IgD-negative memory B cell (primary cell): ENCODE results near the gene DPP7. TPM values are rescaled to one million over a fixed set of nuclear protein-coding genes. Genes with fewer than 3 reads are reported as not detected.

Experiments
- H3K27ac Mint-ChIP-seq, 3 donors: one replicate each; pipeline ENCODE4 v1.8.0; 2020 to 2022; ENCODE audit warnings: mild to moderate bottlenecking in 3 of 3, mixed read lengths in 3 of 3, moderate library complexity in 1 of 3
- H3K27me3 Mint-ChIP-seq: one replicate; pipeline ENCODE4 v1.8.0; 2021; ENCODE audit warnings: mixed read lengths
- H3K36me3 Mint-ChIP-seq: one replicate; pipeline ENCODE4 v1.8.0; 2020; ENCODE audit warnings: mild to moderate bottlenecking, mixed read lengths
- H3K4me1 Mint-ChIP-seq, 3 donors: one replicate each; pipeline ENCODE4 v1.8.0; 2020 to 2022; ENCODE audit warnings: mixed read lengths in 3 of 3, mild to moderate bottlenecking in 1 of 3
- H3K4me3 Mint-ChIP-seq, 4 donors: one replicate each; pipeline ENCODE4 v1.8.0; 2020 to 2022; ENCODE audit warnings: mild to moderate bottlenecking in 4 of 4, mixed read lengths in 4 of 4, moderate library complexity in 3 of 4
- H3K9me3 Mint-ChIP-seq, 3 donors: one replicate each; pipeline ENCODE4 v1.8.0; 2020 to 2021; ENCODE audit warnings: mixed read lengths in 3 of 3, mild to moderate bottlenecking in 1 of 3
- polyA plus RNA-seq: library from polyadenylated mRNA; unstranded; fragments of 300-500 nt; fragmentation: Illumina TruSeq; gene quantifications from one replicate; pipeline ENCODE4 v1.2.3, GENCODE V29; 2021

The DPP7 gene
- polyA plus RNA-seq, 1 donor from 2014 or later, result 110 TPM

DNA sequence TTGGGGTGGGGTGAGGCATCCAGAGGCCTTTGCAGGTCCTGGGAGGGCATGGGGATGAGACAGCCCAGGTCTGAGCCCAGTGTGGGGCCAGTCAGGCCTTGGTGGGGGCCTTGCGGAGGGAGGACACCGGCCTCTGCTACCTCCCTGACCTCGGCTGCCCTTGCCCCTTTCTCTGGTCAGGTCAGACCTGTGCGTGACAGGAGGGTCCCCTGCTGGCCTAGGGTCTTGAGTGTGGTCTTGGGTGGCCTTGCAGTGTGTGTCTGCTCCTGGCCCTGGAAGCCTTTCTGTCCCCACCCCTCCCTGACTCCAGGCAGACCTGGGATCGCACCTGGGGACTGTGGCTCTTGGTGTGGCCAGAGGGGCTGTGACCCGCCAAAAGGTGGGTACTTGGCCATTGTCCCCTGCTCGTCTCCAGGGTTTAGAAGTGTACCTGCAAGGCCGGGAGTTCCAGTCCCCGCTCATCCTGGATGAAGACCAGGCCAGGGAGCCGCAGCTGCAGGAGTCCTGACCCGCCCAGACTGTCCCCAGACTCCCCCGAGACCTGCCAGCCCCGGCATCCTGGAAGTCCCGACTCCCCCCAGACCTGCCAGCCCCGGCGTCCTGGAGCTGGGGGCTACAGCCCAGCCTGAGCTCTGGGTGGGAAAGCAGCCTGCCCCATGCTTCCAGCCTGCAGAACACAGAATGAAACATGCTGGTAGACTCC lies 32.2 kb downstream of the DPP7 start:
- H3K4me1 Mint-ChIP-seq, result peaks cover 11 to 24% (median 15%) of the 10 kb centered on the region in 3 donors
- peak overlapping the region in 1 of 4 donors; percentile 38 for H3K4me3 Mint-ChIP-seq
- H3K27me3 Mint-ChIP-seq, result no peaks in the 10 kb centered on the region
- H3K36me3 Mint-ChIP-seq, result no peaks in the 10 kb centered on the region
- no peaks in the 10 kb centered on the region for H3K9me3 Mint-ChIP-seq
- H3K27ac Mint-ChIP-seq, result peak overlapping the region in 1 of 3 donors; percentile 91

DNA sequence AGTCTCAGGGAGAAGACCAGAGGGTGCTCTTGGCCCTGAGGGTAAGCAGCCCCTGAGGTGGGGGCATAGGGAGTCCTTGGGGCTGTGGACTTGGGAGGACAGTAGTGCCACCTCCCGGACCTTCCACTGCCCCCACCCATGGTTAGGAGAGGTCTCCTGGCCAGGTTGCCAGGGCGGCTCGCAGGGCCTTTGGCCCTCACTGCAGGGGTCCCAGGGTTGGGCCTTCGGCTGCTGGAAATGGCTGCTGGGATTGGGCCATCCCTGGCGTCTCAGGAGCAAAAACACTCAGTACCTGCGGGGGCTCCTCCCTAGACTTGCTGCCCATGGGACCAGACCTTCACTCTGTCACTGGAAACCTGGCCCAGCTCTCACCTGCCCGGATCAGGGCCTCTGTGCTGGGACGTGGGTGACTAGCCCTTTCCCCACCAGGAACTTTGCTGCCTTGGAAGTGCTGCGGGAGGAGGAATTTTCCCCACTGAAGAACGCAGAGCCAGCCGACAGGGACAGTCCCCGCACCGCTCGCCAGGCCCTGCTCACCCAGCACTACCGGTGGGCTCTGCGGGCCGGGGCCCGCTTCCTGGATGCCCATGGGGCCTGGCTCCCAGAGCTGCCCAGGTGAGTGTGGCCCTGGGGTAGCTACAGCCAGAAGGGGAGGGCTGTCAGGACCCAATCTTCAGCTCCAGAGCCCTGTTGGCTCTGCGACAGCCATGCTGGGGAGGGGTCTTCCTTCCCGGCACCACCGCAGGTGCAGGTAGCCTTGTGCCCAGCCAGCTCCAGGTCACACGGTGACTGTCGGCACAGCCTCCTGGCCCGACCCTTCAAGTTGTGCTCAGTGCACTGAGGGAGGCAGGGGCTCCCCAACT lies 34.0 kb downstream of the DPP7 start:
- H3K36me3 Mint-ChIP-seq, result no peaks in the 10 kb centered on the region

DNA sequence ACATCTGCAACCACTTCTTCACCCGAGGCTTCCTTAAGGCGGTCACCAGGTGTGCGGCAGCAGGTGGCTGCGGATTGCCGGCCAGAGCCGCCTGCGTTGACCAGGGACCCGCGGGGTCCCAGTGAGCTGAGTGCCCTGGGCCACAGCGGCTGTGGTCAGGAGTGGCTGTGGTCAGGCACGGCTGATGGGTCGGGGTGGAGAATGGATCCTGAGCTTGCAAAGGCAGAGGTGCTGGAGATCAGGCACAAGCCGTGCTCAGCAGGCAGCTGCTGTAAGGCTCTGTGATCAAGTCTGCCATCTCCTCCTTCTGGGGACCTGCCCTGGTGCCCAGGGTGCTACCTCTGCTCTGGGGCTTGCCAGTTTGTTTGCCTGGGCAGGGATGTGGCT lies 35.1 kb downstream of the DPP7 start:
- peaks cover 16 to 19% (median 19%) of the 10 kb centered on the region in 3 donors for H3K4me1 Mint-ChIP-seq
- H3K27ac Mint-ChIP-seq, result peak overlapping the region in 2 of 3 donors; percentile 33 to 90
- no peaks in the 10 kb centered on the region for H3K9me3 Mint-ChIP-seq
- no peaks in the 10 kb centered on the region for H3K36me3 Mint-ChIP-seq
- peak overlapping the region in 2 of 4 donors; percentile 32 to 81 for H3K4me3 Mint-ChIP-seq
- H3K27me3 Mint-ChIP-seq, result no peaks in the 10 kb centered on the region

More for the DNA sequence above, 34.0 kb downstream of the DPP7 start:
- Mint-ChIP-seq H3K4me1 (peaks cover 8 to 18% (median 12%) of the 10 kb centered on the region in 3 donors), H3K27me3 (no peaks in the 10 kb centered on the region), H3K4me3 (peak overlapping the region in 2 of 4 donors; percentile 55 to 81), H3K27ac (peak overlapping the region in 1 of 3 donors; percentile 90), H3K9me3 (no peaks in the 10 kb centered on the region)

DNA sequence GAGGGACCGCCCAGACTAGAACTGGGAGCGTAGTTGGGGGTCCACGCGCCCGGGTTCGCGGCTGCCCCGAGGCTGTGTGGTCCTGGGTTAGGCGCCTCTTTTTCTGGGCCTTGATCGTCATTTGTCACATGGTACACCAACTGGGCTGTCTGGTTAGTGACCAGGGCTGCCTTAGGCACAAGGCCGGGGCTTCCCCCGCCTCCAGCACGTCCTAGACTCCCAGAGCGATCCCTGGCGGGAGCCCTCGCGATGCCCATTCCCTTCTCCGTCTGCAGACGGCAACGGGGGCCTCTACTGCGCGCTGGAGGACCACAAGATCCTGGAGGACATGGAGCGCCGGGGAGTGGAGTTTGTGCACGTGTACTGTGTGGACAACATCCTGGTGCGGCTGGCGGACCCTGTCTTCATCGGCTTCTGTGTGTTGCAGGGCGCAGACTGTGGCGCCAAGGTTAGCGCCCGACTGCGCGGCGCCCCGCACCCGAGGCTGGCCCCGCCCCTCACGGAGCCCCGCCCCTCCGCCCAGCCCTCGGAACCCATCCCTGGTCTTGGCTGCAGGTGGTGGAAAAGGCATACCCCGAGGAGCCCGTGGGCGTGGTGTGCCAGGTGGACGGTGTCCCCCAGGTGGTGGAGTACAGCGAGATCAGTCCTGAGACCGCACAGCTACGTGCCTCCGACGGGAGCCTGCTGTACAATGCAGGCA lies 35.7 kb downstream of the DPP7 start:
- Mint-ChIP-seq H3K9me3 (no peaks in the 10 kb centered on the region), H3K36me3 (no peaks in the 10 kb centered on the region), H3K27ac (no peak overlapping the region), H3K4me1 (peaks cover 15 to 19% (median 16%) of the 10 kb centered on the region in 3 donors), H3K27me3 (no peaks in the 10 kb centered on the region), H3K4me3 (peak overlapping the region; percentile 64 to 90 (median 78))

DNA sequence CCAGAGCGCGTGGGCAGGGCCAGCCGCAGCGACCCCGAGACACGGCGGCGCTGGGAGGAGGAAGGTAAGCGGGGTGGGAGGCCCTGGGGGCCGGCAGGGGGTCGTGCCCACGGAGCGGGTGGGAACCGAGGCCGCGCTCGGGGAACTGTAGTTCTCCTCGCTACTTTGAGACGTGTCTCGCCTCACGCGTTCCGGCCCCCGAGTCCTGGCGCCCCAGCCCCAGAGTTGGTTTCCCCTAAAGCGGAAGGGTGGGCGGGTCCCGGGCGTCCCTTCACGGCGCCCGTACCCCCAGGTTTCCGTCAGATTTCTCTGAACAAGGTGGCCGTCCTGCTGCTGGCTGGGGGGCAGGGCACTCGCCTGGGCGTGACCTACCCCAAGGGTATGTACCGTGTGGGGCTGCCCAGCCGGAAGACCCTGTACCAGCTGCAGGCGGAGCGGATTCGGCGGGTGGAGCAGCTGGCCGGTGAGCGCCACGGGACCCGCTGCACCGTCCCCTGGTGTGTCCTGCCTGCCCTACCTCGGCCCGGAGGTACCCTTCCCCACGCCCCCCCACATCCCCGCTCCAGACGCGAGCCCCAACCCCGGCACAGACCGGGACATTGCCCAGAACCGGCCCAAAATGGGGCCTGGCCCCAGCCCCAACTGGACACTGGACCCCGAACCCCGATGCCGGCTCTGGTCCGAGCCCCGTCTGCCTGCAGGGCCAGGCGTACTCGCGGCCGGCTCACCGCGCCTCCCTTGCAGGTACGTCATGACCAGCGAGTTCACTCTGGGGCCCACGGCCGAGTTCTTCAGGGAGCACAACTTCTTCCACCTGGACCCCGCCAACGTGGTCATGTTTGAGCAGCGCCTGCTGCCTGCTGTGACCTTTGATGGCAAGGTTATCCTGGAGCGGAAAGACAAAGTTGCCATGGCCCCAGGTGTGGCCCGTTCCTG lies 36.5 kb downstream of the DPP7 start:
- peak overlapping the region; percentile 75 to 90 (median 80) for H3K4me3 Mint-ChIP-seq
- H3K36me3 Mint-ChIP-seq, result no peaks in the 10 kb centered on the region
- H3K9me3 Mint-ChIP-seq, result no peaks in the 10 kb centered on the region
- H3K27me3 Mint-ChIP-seq, result no peaks in the 10 kb centered on the region
- peaks cover 11 to 13% (median 12%) of the 10 kb centered on the region in 3 donors for H3K4me1 Mint-ChIP-seq
- H3K27ac Mint-ChIP-seq, result peak overlapping the region in 2 of 3 donors; percentile 63 to 80

GRCh38 chr9:137077010-137077747 lies 37.4 kb downstream of the DPP7 start, which contains the start of gene UAP1L1:
TSS of gene UAP1L1 (plus strand) at chr9:137077517. CDS start at chr9:137077533, 16 bp downstream.
- no peaks in the 10 kb centered on the region for H3K9me3 Mint-ChIP-seq
- H3K27me3 Mint-ChIP-seq, result no peaks in the 10 kb centered on the region
- peak within 1 kb of the TSS; percentile 79 to 90 (median 81) for H3K4me3 Mint-ChIP-seq
- peaks cover 11 to 13% (median 12%) of the 10 kb centered on the region in 3 donors for H3K4me1 Mint-ChIP-seq
- no peaks in the 10 kb centered on the region for H3K36me3 Mint-ChIP-seq
- peak within 1 kb of the TSS in 2 of 3 donors; percentile 63 to 80 for H3K27ac Mint-ChIP-seq

GRCh38 chr9:137076636-137077009 lies 37.9 kb downstream of the DPP7 start:
- Mint-ChIP-seq H3K27ac (peak overlapping the region in 1 of 3 donors; percentile 58), H3K4me3 (peak overlapping the region; percentile 63 to 80 (median 76)), H3K27me3 (no peaks in the 10 kb centered on the region), H3K9me3 (no peaks in the 10 kb centered on the region), H3K4me1 (peaks cover 11 to 13% (median 12%) of the 10 kb centered on the region in 3 donors), H3K36me3 (no peaks in the 10 kb centered on the region)

DNA sequence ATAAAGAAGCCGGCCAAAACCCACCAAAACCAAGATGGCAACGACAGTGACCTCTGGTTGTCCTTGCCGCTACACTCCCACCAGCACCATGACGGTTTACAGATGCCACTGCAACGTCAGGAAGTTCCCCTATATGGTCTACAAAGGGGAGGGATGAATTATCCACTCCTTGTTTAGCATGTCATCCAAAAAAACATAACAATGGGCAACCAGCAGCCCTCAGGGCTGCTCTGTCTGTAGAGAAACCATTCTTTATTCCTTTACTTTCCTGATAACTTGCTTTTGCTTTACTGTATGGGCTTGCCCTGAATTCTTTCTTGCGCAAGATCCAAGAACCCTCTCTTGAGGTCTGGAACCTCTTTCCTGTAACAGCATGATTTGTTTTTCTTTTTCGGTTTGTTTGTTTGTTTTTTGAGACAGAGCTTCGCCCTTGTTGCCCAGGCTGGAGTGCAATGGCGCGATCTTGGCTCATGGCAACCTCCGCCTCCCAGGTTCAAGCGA lies 39.2 kb downstream of the DPP7 start:
- Mint-ChIP-seq H3K36me3 (no peaks in the 10 kb centered on the region), H3K4me1 (peaks cover 11 to 17% (median 15%) of the 10 kb centered on the region in 3 donors), H3K4me3 (peak overlapping the region; percentile 21 to 87 (median 48)), H3K27ac (peak overlapping the region in 2 of 3 donors; percentile 53 to 91), H3K27me3 (no peaks in the 10 kb centered on the region), H3K9me3 (no peaks in the 10 kb centered on the region)

DNA sequence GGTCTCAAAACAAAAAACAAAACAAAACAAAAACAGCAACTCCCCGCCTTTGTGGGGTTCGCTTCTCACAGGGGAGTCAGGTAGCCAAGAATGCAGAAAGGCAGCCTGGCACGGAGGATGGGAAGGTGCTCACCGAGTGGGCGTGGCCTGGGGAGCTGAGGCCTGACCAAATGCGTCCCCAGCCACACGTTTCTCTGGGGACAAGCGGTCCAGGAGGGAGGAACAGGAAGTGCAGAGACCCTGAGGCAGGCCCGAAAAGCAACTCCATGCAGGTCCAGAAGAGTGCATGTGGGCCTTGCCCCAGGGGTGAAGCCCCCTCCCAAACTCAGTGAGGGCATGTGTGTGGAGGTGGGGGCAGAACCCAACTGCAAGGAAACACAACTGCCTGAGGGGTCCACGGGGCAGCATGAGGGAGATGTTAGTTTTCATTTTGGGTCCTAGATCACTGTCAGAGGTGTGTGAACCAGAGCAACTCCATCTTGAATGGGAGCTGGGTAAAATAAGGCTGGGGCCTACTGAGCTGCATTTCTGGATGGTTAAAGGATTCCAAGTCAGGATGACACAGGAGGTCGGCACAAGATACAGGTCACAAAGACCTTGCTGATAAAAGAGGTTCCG lies 39.8 kb downstream of the DPP7 start:
- peaks cover 11 to 15% (median 12%) of the 10 kb centered on the region in 3 donors for H3K4me1 Mint-ChIP-seq
- H3K27me3 Mint-ChIP-seq, result no peaks in the 10 kb centered on the region
- H3K4me3 Mint-ChIP-seq, result peak overlapping the region in 3 of 4 donors; percentile 34 to 87 (median 71)
- H3K36me3 Mint-ChIP-seq, result no peaks in the 10 kb centered on the region
- no peaks in the 10 kb centered on the region for H3K9me3 Mint-ChIP-seq
- peak overlapping the region in 2 of 3 donors; percentile 53 to 91 for H3K27ac Mint-ChIP-seq

DNA sequence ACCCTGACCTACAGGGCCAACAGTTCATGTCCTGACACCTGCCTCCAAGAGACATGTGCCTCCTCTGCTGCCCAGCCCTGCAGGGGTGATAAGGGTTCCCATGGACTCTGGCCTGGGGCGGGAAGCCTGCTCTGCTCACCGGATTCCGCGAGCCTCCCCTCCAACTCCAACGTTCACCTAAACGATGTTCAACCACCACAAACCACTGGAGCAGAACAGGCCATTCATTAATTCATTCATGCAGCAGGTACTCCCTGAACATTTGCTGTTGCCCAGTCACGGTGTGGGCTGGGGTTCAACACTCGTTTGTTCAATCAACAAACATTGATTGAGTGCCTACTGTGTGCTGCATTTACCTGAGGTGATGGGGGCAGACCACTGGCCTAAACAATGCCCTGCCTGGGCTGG lies 40.5 kb downstream of the DPP7 start:
- peak overlapping the region in 1 of 4 donors; percentile 87 for H3K4me3 Mint-ChIP-seq
- peaks cover 11 to 14% (median 13%) of the 10 kb centered on the region in 3 donors for H3K4me1 Mint-ChIP-seq
- no peaks in the 10 kb centered on the region for H3K36me3 Mint-ChIP-seq
- peak overlapping the region in 1 of 3 donors; percentile 91 for H3K27ac Mint-ChIP-seq
- no peaks in the 10 kb centered on the region for H3K27me3 Mint-ChIP-seq
- no peaks in the 10 kb centered on the region for H3K9me3 Mint-ChIP-seq

DNA sequence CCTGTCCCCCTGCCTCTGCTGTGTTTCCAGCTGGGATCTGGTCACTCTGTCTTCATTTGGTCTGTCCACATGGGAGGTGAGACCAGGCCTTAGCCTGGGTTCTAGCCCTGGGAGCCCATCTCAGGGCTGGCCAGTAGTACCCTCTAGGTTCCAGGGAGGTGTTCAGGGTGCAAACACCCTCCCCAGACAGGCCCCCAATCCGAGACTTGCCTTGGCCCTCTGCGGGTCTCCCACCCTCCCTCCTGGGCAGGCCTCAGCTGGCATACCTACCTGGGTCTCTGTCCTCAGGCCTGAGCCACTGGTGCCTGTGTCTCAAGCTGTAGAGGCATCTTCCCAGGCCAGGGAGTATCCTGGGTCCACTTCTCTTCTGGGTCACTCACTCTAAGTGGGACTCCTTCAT lies 43.3 kb downstream of the DPP7 start:
- Mint-ChIP-seq H3K27ac (peak overlapping the region; percentile 77 to 96 (median 93)), H3K27me3 (no peaks in the 10 kb centered on the region), H3K9me3 (no peaks in the 10 kb centered on the region), H3K4me1 (peaks cover 17 to 19% (median 17%) of the 10 kb centered on the region in 3 donors), H3K36me3 (no peaks in the 10 kb centered on the region), H3K4me3 (peak overlapping the region; percentile 76 to 92 (median 84))

GRCh38 chr9:137070906-137071275 lies 43.6 kb downstream of the DPP7 start:
- Mint-ChIP-seq H3K4me1 (peaks cover 17 to 19% (median 17%) of the 10 kb centered on the region in 3 donors), H3K9me3 (no peaks in the 10 kb centered on the region), H3K36me3 (no peaks in the 10 kb centered on the region), H3K27ac (peak overlapping the region; percentile 77 to 96 (median 93)), H3K4me3 (peak overlapping the region; percentile 76 to 92 (median 85)), H3K27me3 (no peaks in the 10 kb centered on the region)
